Keratinocyte (primary cell): Measurements from ENCODE around the gene CEACAM21. TPM values are rescaled to one million over a fixed set of nuclear protein-coding genes. Genes with fewer than 3 reads are reported as not detected.

ENCODE experiments used
- DNase-seq: peaks from one replicate; pipeline ENCODE4 v3.0.0-alpha.2; 2011; ENCODE audit warnings: low read depth, missing footprints, low spot score
- FAIRE-seq: peaks from 2 replicates; lab custom pipeline; 2011; peaks lifted over from hg19 to GRCh38; lab: Jason Lieb, UNC
- H2AFZ ChIP-seq: 2 replicates; pipeline ENCODE4 v1.6.0; 2012; ENCODE audit warnings: low read length, control low read depth, inconsistent platforms; ENCODE audit not compliant: control insufficient read depth
- H3K27ac ChIP-seq: 2 replicates; pipeline ENCODE4 v1.5.1; 2011; ENCODE audit warnings: low read length; ENCODE audit not compliant: control insufficient read depth, insufficient read depth
- H3K27me3 ChIP-seq: 3 replicates; pipeline ENCODE4 v1.6.0; 2011; ENCODE audit warnings: low read length; ENCODE audit not compliant: control insufficient read depth, insufficient read depth; ENCODE audit errors: extremely low read depth
- H3K36me3 ChIP-seq, 2 experiments: 2 replicates in 1 of 2; 3 replicates in 1 of 2; pipeline ENCODE4 v1.5.1; 2011; ENCODE audit warnings: low read length in 2 of 2, mild to moderate bottlenecking in 1 of 2; ENCODE audit not compliant: control insufficient read depth in 2 of 2, insufficient read depth in 2 of 2; ENCODE audit errors: extremely low read depth in 1 of 2
- H3K4me1 ChIP-seq: 3 replicates; pipeline ENCODE4 v1.5.1; 2011; ENCODE audit warnings: low read length; ENCODE audit not compliant: control insufficient read depth, insufficient read depth; ENCODE audit errors: extremely low read depth
- H3K4me2 ChIP-seq: 3 replicates; pipeline ENCODE4 v1.6.0; 2011; ENCODE audit warnings: low read depth, low read length; ENCODE audit not compliant: control insufficient read depth, insufficient read depth; ENCODE audit errors: extremely low read depth
- H3K4me3 ChIP-seq, 3 experiments: fragments of 200-600 bp in 1 of 3; sonication (generic) in 1 of 3; 2 replicates in 2 of 3; 3 replicates in 1 of 3; pipeline ENCODE4 v1.5.1; 2011 to 2016; ENCODE audit warnings: low read length in 3 of 3, mild to moderate bottlenecking in 3 of 3, control low read depth in 2 of 3, inconsistent platforms in 1 of 3, low read depth in 1 of 3, mixed read lengths in 1 of 3, mixed run types in 1 of 3, moderate library complexity in 1 of 3; ENCODE audit not compliant: control insufficient read depth in 2 of 3, insufficient read depth in 2 of 3; ENCODE audit errors: extremely low read depth in 1 of 3
- H3K79me2 ChIP-seq: 2 replicates; pipeline ENCODE4 v1.6.0; 2012; ENCODE audit warnings: low read length; ENCODE audit not compliant: control insufficient read depth, insufficient read depth
- H3K9ac ChIP-seq: 3 replicates; pipeline ENCODE4 v1.6.0; 2011; ENCODE audit warnings: low read length; ENCODE audit not compliant: control insufficient read depth, insufficient read depth; ENCODE audit errors: extremely low read depth
- H3K9me1 ChIP-seq: 3 replicates; pipeline ENCODE4 v1.6.0; 2011; ENCODE audit warnings: low read length; ENCODE audit not compliant: control insufficient read depth, insufficient read depth; ENCODE audit errors: extremely low read depth
- H3K9me3 ChIP-seq: 2 replicates; pipeline ENCODE4 v1.5.1; 2012; ENCODE audit warnings: low read depth, low read length; ENCODE audit not compliant: control insufficient read depth
- H4K20me1 ChIP-seq: 3 replicates; pipeline ENCODE4 v1.6.0; 2011; ENCODE audit warnings: low read length; ENCODE audit not compliant: control insufficient read depth, insufficient read depth; ENCODE audit errors: extremely low read depth
- CTCF ChIP-seq, 3 experiments: IDR thresholded peaks in 1 of 3; conservative IDR thresholded peaks in 1 of 3; optimal IDR thresholded peaks in 1 of 3; 2 replicates in 2 of 3; 3 replicates in 1 of 3; pipeline versions ENCODE3 to v1.5.1; 2011; ENCODE audit warnings: low read length in 3 of 3, mild to moderate bottlenecking in 3 of 3, moderate library complexity in 2 of 3, control low read depth in 1 of 3, inconsistent platforms in 1 of 3; ENCODE audit not compliant: insufficient read depth in 2 of 3; ENCODE audit errors: extremely low read depth in 1 of 3
- EZH2 ChIP-seq: IDR thresholded peaks from one replicate; pipeline ENCODE4 v1.6.1; 2012; ENCODE audit warnings: inconsistent platforms, mild to moderate bottlenecking, low read length, moderate library complexity
- dilution Hi-C: fragments of 300-500 bp; cut with MboI; formaldehyde crosslinking; loops from one replicate; pipeline ENCODE4 v1.7.0; 2020; ENCODE audit warnings: low sequenced_read_pairs; ENCODE audit not compliant: extremely low pct_ligation_motif_present
- polyA plus RNA-seq, 5 experiments: library from polyadenylated mRNA; depleted of rRNA in 3 of 5; stranded (reverse) in 3 of 5; stranded (forward) in 1 of 5; unstranded in 1 of 5; fragments of >200 nt; gene quantifications; 1 replicate in 1 of 5; 2 replicates in 3 of 5; 3 replicates in 1 of 5; pipeline versions ENCODE4 v1.2.1 to v1.2.3, GENCODE V29; 2011 to 2012; ENCODE audit warnings: missing spikeins in 2 of 5, low read depth in 1 of 5, low replicate concordance in 1 of 5

Gene CEACAM21
- polyA plus RNA-seq, 1 donor (not counting 4 experiments of a cell fraction or from before 2014, with no cell fraction given) = not detected

- Histone ChIP-seq H3K9me3 (peaks cover 4% of the 10 kb centered on the region), H2AFZ (no peak overlapping the region), H3K9ac (no peak overlapping the region), H3K79me2 (no peaks in the 10 kb centered on the region), H3K9me1 (no peaks in the 10 kb centered on the region), H4K20me1 (peaks cover 3% of the 10 kb centered on the region), H3K27me3 (no peaks in the 10 kb centered on the region), H3K27ac (no peak overlapping the region), H3K4me1 (no peaks in the 10 kb centered on the region), H3K4me2 (no peak overlapping the region), H3K4me3 (no peak overlapping the region), H3K36me3 (no peaks in the 10 kb centered on the region)
- FAIRE-seq (no peak), DNase-seq (no peak)
- TF ChIP-seq EZH2 = no peak
- no peak for TF ChIP-seq CTCF (optimal IDR thresholded peaks at IDR 0.05 in 1 of 3, IDR thresholded peaks at IDR 0.05 in 1 of 3, conservative IDR thresholded peaks at IDR 0.05 in 1 of 3; ENCODE audit: extremely low read depth in 1 of 3, insufficient read depth in 2 of 3, low read length in 3 of 3)
- dilution Hi-C loops = no loop called here
Observed at GRCh38 chr19:41584260-41584810, 8.4 kb downstream of the CEACAM21 start.

GRCh38 chr19:41584931-41585330, 9.0 kb downstream of the CEACAM21 start:
- Histone ChIP-seq H3K4me1 (no peaks in the 10 kb centered on the region), H3K9ac (no peak overlapping the region), H3K9me1 (no peaks in the 10 kb centered on the region), H3K4me2 (no peak overlapping the region), H3K27ac (no peak overlapping the region), H3K4me3 (no peak overlapping the region), H3K27me3 (no peaks in the 10 kb centered on the region), H3K79me2 (no peaks in the 10 kb centered on the region), H4K20me1 (peaks cover 3% of the 10 kb centered on the region), H3K9me3 (peaks cover 4% of the 10 kb centered on the region), H3K36me3 (no peaks in the 10 kb centered on the region), H2AFZ (no peak overlapping the region)
- TF ChIP-seq CTCF (optimal IDR thresholded peaks at IDR 0.05 in 1 of 3, IDR thresholded peaks at IDR 0.05 in 1 of 3, conservative IDR thresholded peaks at IDR 0.05 in 1 of 3; ENCODE audit: extremely low read depth in 1 of 3, insufficient read depth in 2 of 3, low read length in 3 of 3) (no peak), EZH2 (no peak)
- dilution Hi-C loops = no loop called here
- FAIRE-seq (no peak), DNase-seq (no peak)
